Loucy (cell line): ENCODE results near the gene UPP1.

Source experiments
- H2AFZ ChIP-seq: fragments of 200-600 bp; sonication (generic); 2 replicates; pipeline ENCODE4 v1.6.0; 2016; ENCODE audit warnings: antibody characterized with exemption, mild to moderate bottlenecking, low read length, moderate library complexity
- H3F3A ChIP-seq: fragments of 200-600 bp; 2 replicates; pipeline ENCODE4 v1.6.0; 2016; ENCODE audit warnings: antibody characterized with exemption, low read depth, mild to moderate bottlenecking
- H3K27me3 ChIP-seq: fragments of 200-600 bp; sonication (generic); 2 replicates; pipeline ENCODE4 v1.6.1; 2014; ENCODE audit warnings: low read length, mild to moderate bottlenecking; ENCODE audit not compliant: insufficient read depth, poor library complexity, severe bottlenecking
- H3K36me3 ChIP-seq: fragments of 200-600 bp; sonication (generic); 2 replicates; pipeline ENCODE4 v1.6.1; 2016; ENCODE audit warnings: low read length; ENCODE audit not compliant: insufficient read depth
- H3K4me1 ChIP-seq: fragments of 200-600 bp; sonication (generic); 2 replicates; pipeline ENCODE4 v1.5.1; 2014; ENCODE audit warnings: low read length, mild to moderate bottlenecking; ENCODE audit not compliant: insufficient read depth, poor library complexity, severe bottlenecking
- H3K4me2 ChIP-seq: fragments of 200-600 bp; sonication (generic); 2 replicates; pipeline ENCODE4 v1.6.0; 2014; ENCODE audit warnings: antibody characterized with exemption, low read length, low read depth, mild to moderate bottlenecking; ENCODE audit not compliant: poor library complexity, severe bottlenecking
- H3K4me3 ChIP-seq: fragments of 200-600 bp; sonication (generic); 2 replicates; pipeline ENCODE4 v1.5.1; 2014; ENCODE audit warnings: low read length, mild to moderate bottlenecking, mixed read lengths; ENCODE audit not compliant: poor library complexity, severe bottlenecking
- H3K79me2 ChIP-seq: fragments of 200-600 bp; sonication (generic); 2 replicates; pipeline ENCODE4 v1.6.1; 2014; ENCODE audit warnings: low read length; ENCODE audit not compliant: insufficient read depth
- H3K9ac ChIP-seq: fragments of 200-600 bp; sonication (generic); 2 replicates; pipeline ENCODE4 v1.6.0; 2014; ENCODE audit warnings: mild to moderate bottlenecking, low read depth, low read length, moderate library complexity; ENCODE audit not compliant: poor library complexity, severe bottlenecking
- H3K9me2 ChIP-seq: fragments of 200-600 bp; sonication (generic); replicated peaks from 2 replicates; pipeline ENCODE4 v1.6.1; 2016; ENCODE audit warnings: low read depth, low read length, mixed read lengths
- H3K9me3 ChIP-seq: fragments of 200-600 bp; sonication (generic); 2 replicates; pipeline ENCODE4 v1.6.1; 2014; ENCODE audit warnings: mild to moderate bottlenecking, antibody characterized with exemption, low read length, low read depth; ENCODE audit not compliant: insufficient read depth
- H4K20me1 ChIP-seq: fragments of 200-600 bp; sonication (generic); 2 replicates; pipeline ENCODE4 v1.6.0; 2014; ENCODE audit warnings: antibody characterized with exemption, low read length, mild to moderate bottlenecking; ENCODE audit not compliant: insufficient read depth, poor library complexity, severe bottlenecking
- EZH2phosphoT487 ChIP-seq: fragments of 200-600 bp; IDR thresholded peaks from 2 replicates; pipeline ENCODE4 v1.6.1; 2018; ENCODE audit warnings: antibody characterized with exemption, mild to moderate bottlenecking, moderate library complexity, borderline replicate concordance
- TF ChIP-seq, protein P1 (sequence below): fragments of 200-600 bp; sonication (generic); conservative IDR thresholded peaks from 2 replicates; pipeline ENCODE4 v1.5.1; 2014; ENCODE audit warnings: mild to moderate bottlenecking, antibody characterized with exemption, low read length

The UPP1 gene

GRCh38 chr7:48099781-48100180 lies 10.7 kb downstream of the UPP1 start:
- no peak overlapping the region for H3K9ac ChIP-seq
- no peaks in the 10 kb centered on the region for H3K27me3 ChIP-seq
- no peaks in the 10 kb centered on the region for H3F3A ChIP-seq
- no peaks in the 10 kb centered on the region for H3K36me3 ChIP-seq
- H2AFZ ChIP-seq: no peak overlapping the region
- H3K79me2 ChIP-seq: no peaks in the 10 kb centered on the region
- TF ChIP-seq EZH2phosphoT487: no peak
- TF ChIP-seq, protein P1, sequence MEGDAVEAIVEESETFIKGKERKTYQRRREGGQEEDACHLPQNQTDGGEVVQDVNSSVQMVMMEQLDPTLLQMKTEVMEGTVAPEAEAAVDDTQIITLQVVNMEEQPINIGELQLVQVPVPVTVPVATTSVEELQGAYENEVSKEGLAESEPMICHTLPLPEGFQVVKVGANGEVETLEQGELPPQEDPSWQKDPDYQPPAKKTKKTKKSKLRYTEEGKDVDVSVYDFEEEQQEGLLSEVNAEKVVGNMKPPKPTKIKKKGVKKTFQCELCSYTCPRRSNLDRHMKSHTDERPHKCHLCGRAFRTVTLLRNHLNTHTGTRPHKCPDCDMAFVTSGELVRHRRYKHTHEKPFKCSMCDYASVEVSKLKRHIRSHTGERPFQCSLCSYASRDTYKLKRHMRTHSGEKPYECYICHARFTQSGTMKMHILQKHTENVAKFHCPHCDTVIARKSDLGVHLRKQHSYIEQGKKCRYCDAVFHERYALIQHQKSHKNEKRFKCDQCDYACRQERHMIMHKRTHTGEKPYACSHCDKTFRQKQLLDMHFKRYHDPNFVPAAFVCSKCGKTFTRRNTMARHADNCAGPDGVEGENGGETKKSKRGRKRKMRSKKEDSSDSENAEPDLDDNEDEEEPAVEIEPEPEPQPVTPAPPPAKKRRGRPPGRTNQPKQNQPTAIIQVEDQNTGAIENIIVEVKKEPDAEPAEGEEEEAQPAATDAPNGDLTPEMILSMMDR: no peak
- no peak overlapping the region for H3K4me3 ChIP-seq
- H3K9me3 ChIP-seq: no peaks in the 10 kb centered on the region; the same call in 1 of the 2 replicates
- no peaks in the 10 kb centered on the region for H4K20me1 ChIP-seq
- H3K4me2 ChIP-seq: no peak overlapping the region
- H3K9me2 ChIP-seq: no peaks in the 10 kb centered on the region
- H3K4me1 ChIP-seq: no peaks in the 10 kb centered on the region

DNA sequence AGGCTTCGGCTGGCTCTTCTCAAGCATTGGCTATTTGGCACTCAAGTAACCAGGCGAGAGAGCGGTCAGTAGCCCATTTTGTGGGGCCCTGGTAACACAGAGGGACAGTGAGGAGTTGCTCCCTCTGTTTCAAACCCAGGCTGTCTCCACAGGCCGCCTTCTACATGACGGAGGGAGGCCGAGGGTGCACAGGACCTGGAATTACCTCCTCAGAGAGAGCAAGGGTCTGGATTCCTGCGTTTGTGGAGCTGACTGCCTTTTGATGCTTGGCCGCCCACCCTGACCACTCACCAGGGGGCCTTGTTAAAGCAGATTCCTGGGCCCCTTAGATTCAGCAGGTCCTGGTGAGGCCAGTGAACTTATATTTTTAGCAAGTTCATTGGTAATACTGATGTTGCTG lies 12.3 kb downstream of the UPP1 start:
- Histone ChIP-seq H3K27me3 (no peaks in the 10 kb centered on the region), H3K9me2 (no peaks in the 10 kb centered on the region), H3K4me3 (no peak overlapping the region), H3K9ac (no peak overlapping the region), H3K36me3 (no peaks in the 10 kb centered on the region), H4K20me1 (no peaks in the 10 kb centered on the region), H3K4me2 (no peak overlapping the region), H3K79me2 (no peaks in the 10 kb centered on the region), H3K4me1 (no peaks in the 10 kb centered on the region), H3K9me3 (no peaks in the 10 kb centered on the region; the same call in 1 of the 2 replicates), H3F3A (no peaks in the 10 kb centered on the region), H2AFZ (no peak overlapping the region)
- TF ChIP-seq, protein P1: no peak
- TF ChIP-seq EZH2phosphoT487: no peak

GRCh38 chr7:48101968-48102367 lies 12.9 kb downstream of the UPP1 start:
- Histone ChIP-seq H3K4me2 (no peak overlapping the region), H3F3A (no peaks in the 10 kb centered on the region), H3K9me3 (no peaks in the 10 kb centered on the region; the same call in 1 of the 2 replicates), H3K9ac (no peak overlapping the region), H3K4me1 (no peaks in the 10 kb centered on the region), H4K20me1 (no peaks in the 10 kb centered on the region), H3K4me3 (no peak overlapping the region), H3K36me3 (no peaks in the 10 kb centered on the region), H3K79me2 (no peaks in the 10 kb centered on the region), H3K9me2 (no peaks in the 10 kb centered on the region), H3K27me3 (no peaks in the 10 kb centered on the region), H2AFZ (no peak overlapping the region)
- TF ChIP-seq EZH2phosphoT487: no peak
- TF ChIP-seq, protein P1: no peak; the same call in 1 of the 2 replicates
